GM12892 (cell line): ENCODE results near the gene PROB1.
"Not testable (repeated sequence)": the region's sequence is repeated elsewhere in the genome, so short reads cannot be mapped to it uniquely, and the experiment has no call there.

Experiments used
- DNase-seq: peaks from one replicate; pipeline ENCODE4 v3.0.0; 2011; ENCODE audit not compliant: insufficient read length
- FAIRE-seq: peaks from 2 replicates; lab custom pipeline; 2011; peaks lifted over from hg19 to GRCh38; lab: Jason Lieb, UNC
- POLR2A ChIP-seq: IDR thresholded peaks from 2 replicates; pipeline ENCODE4 v1.6.1; 2011; ENCODE audit warnings: low read depth, low read length, control low read depth
- POLR2AphosphoS5 ChIP-seq: IDR thresholded peaks from 2 replicates; pipeline ENCODE4 v1.6.1; 2011; ENCODE audit warnings: low read depth, low read length, control low read depth
- TAF1 ChIP-seq: IDR thresholded peaks from 2 replicates; pipeline ENCODE4 v1.6.1; 2011; ENCODE audit warnings: low read depth, mild to moderate bottlenecking, control low read depth, low read length, borderline replicate concordance

PROB1 gene

DNA sequence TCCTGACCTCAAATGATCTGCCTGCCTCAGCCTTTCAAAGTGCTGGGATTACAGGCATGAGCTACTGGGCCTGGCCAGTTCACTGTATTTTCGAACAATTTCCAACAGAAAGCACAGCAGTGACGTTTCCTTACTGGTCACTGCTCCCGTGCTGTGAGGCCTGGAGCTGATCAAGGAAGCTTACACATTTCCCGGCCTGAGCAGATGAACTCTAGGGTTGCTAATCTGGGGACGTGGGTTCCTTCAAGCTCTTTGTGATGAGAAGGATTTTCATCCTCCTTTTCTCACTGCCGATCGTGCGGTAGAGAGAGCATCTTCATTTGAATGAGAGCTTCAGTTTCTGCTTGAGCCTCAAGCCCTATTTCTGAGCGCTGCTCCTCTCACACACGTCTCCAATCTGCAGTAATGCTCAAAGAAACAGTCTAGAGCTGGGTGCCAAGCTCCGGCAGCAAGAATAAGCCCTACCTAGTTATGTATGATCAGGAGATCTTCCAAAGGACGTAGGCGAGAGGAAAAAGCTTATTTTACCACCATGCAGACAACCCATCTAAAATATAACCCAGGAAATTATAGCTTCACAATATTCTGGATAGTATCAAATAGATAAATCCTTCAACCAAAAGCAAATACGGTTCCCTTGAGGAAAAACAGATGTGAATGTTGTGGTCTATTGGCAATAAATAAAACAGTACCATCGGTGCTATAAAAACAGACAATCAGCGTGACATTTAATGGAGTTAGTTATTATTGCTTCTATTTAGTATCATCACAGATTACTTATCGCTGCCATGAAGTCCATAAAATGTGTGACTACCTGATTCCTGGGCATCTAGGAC is 16.3 kb upstream of the PROB1 start:
- DNase-seq (no peak), FAIRE-seq (no peak)
- TF ChIP-seq POLR2AphosphoS5: no peak
- no peak for TF ChIP-seq POLR2A
- TF ChIP-seq TAF1: no peak

DNA sequence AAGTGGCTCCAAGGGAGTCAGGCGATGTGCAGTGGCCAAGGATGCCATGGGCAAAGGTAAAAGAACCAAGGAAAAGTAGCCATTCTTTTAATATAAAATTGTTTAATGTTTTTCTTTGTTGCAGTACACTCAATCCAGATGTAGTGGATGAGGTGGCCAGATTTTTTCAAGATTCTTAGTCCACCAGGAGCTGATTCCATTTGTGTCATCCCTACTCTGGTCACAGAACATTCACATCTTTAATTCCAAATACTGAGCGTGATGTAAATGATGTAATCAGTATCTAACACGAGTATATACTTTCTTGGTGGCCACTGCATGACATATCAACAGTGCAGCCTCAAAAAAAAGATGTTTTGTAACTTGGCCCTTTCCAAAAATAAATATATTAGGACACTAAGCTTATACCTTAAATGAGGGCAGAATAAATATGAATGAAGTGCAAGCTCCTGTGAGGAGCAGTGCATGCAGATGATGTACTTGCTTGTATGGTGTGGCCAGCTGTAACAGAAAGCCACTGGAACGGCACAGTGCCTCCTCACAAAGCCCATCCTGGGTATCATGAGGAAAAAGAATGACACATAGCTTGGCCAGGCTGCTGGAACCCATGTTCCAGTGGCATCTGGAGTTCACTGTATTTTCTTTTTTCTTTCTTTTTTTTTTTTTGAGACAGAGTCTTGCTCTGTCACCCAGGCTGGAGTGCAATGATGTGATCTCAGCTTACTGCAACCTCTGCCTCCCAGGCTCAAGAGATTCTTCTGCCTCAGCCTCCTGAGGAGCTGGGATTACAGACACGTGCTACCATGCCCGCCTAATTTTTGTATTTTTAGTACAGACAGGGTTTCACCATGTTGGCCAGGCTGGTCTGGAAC is 15.5 kb upstream of the PROB1 start:
- FAIRE-seq: no peak
- no peak for DNase-seq
- TF ChIP-seq POLR2AphosphoS5: no peak
- TF ChIP-seq POLR2A: no peak
- no peak for TF ChIP-seq TAF1

DNA sequence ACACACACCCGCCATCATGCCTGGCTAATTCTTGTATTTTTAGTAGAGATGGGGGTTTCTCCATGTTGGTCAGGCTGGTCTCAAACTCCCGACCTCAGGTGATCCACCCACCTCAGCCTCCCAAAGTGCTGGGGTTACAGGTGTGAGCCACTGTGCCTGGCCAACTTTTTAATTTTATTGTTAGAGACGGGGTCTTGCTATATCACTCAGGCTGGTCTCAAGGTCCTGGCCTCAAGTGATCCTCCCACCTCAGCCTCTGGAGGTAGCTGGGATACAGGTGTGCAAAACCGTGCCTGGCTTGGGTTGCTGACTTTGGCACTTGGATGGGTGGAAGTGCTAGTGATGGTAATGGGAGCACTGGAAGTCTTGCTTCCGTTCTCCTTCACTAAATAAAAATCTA is 14.2 kb upstream of the PROB1 start:
- DNase-seq: not testable (repeated sequence)

DNA sequence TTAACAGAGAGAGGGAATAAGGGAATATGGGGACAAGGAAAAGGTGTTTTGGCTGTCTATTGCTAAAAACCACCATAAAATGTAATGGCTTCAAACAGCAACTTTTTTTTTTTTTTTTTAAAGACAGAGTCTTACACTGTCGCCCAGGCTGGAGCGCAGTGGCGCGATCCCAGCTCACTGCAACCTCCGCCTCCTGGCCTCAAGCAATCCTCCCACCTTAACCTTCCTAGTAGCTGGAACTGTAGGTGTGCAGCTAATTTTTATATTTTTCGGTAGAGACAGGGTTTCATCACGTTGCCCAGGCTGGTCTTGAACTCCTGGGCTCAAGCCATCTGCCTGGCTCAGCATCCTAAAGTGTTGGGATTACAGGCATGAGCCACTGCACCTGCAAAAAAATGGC is 13.3 kb upstream of the PROB1 start:
- FAIRE-seq (no peak), DNase-seq (no peak)
- TF ChIP-seq POLR2A: no peak
- no peak for TF ChIP-seq TAF1
- TF ChIP-seq POLR2AphosphoS5: no peak

More for the DNA sequence above, 14.2 kb upstream of the PROB1 start:
- not testable (repeated sequence) for FAIRE-seq

DNA sequence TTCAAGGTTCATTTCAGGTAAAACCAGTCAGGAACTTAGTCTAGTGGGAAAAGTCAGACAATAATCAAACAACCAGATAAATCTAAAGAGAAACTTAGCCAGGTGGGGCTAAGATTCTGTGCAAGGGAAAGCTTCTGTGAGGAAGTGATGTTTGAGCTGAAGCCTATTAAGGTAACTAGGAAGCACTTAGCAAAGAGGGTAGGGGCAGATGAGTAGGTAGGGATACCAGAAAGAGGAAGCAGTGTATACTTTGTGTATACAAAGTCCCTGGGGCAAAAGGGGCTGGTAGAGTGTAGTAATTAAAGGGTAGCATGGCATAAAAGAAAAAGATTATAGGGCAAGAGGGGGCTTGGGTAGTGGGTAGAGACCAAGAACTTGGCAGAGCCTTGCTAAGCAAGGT is 12.6 kb upstream of the PROB1 start:
- TF ChIP-seq POLR2A (no peak), TAF1 (no peak), POLR2AphosphoS5 (no peak)
- DNase-seq: no peak
- FAIRE-seq: no peak

DNA sequence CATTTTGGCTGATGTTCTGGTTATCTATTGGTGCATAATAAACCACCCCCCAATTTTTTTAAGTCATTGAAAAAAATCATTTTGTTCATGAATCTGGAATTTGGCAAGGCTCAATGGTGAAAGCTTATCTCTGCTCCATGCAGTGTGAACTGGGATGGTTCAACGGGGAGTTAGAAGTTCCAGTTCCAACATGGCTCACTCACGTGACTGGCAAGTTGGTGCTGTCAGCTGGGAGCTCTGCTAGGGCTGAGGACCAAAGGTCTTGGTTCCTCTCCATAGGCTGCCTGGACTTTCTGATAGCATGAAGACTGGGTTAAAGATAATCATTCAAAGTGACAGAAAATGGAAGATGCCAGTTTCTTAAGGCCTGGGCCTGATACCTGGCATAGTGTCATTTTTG is 12.1 kb upstream of the PROB1 start:
- TF ChIP-seq TAF1: no peak
- no peak for TF ChIP-seq POLR2AphosphoS5
- no peak for DNase-seq
- FAIRE-seq: no peak

DNA sequence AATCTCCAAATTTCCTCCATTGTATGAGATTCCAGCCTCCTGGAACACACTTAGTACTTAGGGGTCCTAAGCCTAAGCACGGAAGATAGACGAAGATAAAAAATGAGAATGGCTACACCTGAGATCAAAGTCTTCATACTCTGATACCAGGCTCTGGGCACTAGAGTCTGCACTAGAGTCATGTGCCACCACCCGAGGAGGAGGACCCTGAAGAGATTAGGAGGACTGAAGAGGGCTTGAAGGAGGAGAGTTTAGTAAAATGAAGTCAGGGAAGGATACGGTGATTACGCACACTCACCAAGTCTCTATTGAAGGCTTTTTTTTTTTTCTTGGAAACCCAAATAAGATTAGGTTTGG is 9.6 kb upstream of the PROB1 start:
- FAIRE-seq (no peak), DNase-seq (no peak)

DNA sequence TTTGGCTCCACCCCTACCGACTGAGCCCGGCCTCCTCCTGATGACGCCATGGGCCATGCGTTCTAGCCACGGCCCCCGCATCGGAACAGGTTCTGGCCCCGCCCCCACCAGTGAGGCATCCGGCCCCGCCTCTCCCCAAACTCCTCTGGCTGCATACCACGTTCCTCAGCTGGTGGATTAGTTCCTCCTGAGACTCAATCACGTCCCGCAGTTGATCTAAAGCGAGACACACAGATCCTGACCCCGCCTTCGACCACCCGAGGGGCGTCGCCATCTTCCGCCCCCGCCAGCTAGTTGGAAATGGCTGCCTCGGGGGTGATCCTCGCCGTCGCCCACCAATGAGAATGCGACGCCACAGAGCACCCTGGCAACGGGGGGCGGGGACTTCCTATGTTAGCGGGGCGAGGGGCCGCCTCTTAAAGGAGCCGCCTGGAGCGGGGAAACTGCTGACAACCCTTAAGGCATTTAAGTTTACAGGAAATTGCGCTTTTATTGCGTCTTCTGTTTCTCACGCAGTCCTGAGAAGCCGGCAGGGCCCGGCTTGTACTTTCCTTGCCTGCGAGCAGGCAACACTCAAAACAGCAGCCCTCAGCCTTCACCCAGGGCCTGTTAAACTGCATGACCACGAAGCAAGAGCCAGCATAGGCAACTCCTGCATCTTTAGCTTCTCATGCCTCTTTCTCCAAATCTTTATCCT is 9.0 kb upstream of the PROB1 start, which contains the start of gene SPATA24:
SPATA24 (minus strand) TSS at position 303 of the 697 bp plus-strand sequence; CDS start at position 274, 29 bp downstream.
- peak; percentile 62; the same call in 1 of the 2 replicates for TF ChIP-seq POLR2A
- TF ChIP-seq TAF1: no peak
- DNase-seq (peak; percentile 90), FAIRE-seq (peak; percentile 86)

More for the DNA sequence above, 9.6 kb upstream of the PROB1 start:
- no peak for TF ChIP-seq POLR2AphosphoS5
- TF ChIP-seq POLR2A: no peak
- TF ChIP-seq TAF1: no peak

DNA sequence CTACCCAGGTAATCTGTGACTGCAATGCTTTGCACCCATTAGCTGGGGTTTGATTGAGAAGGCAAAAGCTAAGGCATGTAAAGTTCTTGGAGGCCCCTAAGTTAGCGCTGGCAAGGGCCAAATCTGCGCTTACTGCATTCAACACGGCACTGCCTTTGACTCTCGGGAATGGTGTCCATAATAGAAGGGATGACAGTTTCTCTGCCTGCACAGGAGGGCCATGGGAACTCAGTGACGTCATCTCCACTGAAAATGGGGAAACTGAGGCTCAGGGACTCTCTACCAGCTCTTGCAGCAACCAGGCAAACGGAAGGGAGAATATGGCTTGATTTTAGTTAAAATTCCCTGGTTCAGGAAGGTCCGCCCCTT is 8.5 kb upstream of the PROB1 start:
- TF ChIP-seq POLR2A (no peak), POLR2AphosphoS5 (no peak)
- FAIRE-seq (no peak), DNase-seq (no peak)

DNA sequence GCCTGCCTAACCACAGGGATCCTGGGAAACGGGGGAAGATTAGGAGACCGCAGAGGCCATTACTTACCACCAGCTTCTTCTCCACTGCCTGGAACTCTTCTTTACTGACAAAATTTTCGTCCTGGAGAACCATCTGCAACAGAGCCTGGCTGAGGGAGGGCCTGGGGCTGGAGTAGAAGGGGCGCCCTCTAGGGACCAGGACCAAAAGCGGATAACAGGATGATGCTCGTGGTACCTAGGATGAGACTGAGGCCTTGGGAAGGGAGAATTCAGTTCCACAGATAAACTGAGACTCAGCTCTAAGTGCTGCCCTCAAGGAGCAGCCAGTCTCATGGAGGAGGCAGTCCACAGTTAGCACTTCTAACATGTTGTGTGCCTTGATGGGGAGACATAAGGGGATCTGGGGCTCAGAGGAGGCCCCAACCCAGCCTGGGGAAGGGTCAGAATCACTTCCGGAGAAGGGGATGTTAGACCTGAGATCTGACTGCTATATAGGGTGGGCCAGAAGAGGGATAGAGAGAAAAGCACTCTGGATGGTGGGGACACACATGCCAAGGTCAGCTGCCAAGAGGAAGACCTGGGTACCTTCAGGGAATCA is 7.8 kb upstream of the PROB1 start:
- DNase-seq (no peak), FAIRE-seq (no peak)
- TF ChIP-seq TAF1 (no peak), POLR2AphosphoS5 (no peak), POLR2A (no peak)

DNA sequence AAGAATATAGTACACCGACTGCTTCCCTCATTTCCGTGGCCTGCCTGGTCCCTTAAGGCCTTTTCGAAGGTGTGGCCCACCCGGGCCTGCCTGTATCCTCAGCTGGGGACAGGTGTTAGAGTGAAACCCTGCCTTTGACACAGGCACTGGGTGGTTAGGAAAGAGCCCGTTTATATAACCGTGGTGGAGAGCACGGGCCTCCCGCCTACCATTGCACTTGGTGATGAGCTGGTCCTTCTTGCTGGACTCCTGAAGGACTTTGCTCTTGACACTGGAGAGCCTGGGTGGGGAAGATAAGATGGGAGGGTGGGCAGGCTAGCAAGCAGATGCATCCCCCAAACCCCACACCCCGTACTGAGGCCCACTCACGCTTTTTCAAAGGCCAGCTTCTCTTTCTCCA is 6.6 kb upstream of the PROB1 start:
- TF ChIP-seq TAF1 (no peak), POLR2AphosphoS5 (no peak), POLR2A (no peak)
- FAIRE-seq (no peak), DNase-seq (no peak)
